HL-60/S4 treated with retinoic acid at 250 ng/mL for 4 days and 3 days (cell line): ENCODE results near the gene ATP10D.

Experiments
- in situ Hi-C: fragments of 300-500 bp; cut with MboI; formaldehyde crosslinking; loops from 2 replicates; pipeline ENCODE4 v1.7.0; 2022; ENCODE audit warnings: low sequenced_read_pairs

The ATP10D gene

GRCh38 chr4:47577779-47578553 is 92.9 kb downstream of the ATP10D start:
- in situ Hi-C loops: no loop called here

- in situ Hi-C loops: no loop called here
Observed at GRCh38 chr4:47579235-47579634, 94.2 kb downstream of the ATP10D start.

- in situ Hi-C loops: no loop called here
Observed at GRCh38 chr4:47590325-47590724, 105.2 kb downstream of the ATP10D start.

GRCh38 chr4:47597696-47598095 is 112.6 kb downstream of the ATP10D start:
- in situ Hi-C loops: no loop called here

- in situ Hi-C loops: no loop called here
Observed at GRCh38 chr4:47598320-47598719, 113.2 kb downstream of the ATP10D start.

- in situ Hi-C loops: no loop called here
Observed at GRCh38 chr4:47598896-47599295, 113.8 kb downstream of the ATP10D start.

- in situ Hi-C loops: no loop called here
Observed at GRCh38 chr4:47606482-47606881, 121.4 kb downstream of the ATP10D start.

GRCh38 chr4:47612116-47613023 is 127.3 kb downstream of the ATP10D start:
- in situ Hi-C loops: no loop called here

- in situ Hi-C loops: no loop called here
Observed at GRCh38 chr4:47615385-47615784, 130.3 kb downstream of the ATP10D start.

GRCh38 chr4:47617607-47618006 is 132.5 kb downstream of the ATP10D start:
- in situ Hi-C loops: no loop called here

GRCh38 chr4:47619691-47620090 is 134.6 kb downstream of the ATP10D start:
- in situ Hi-C loops: no loop called here

GRCh38 chr4:47621181-47621580 is 136.1 kb downstream of the ATP10D start:
- in situ Hi-C loops: no loop called here

- in situ Hi-C loops: no loop called here
Observed at GRCh38 chr4:47624031-47624441, 139.0 kb downstream of the ATP10D start.

GRCh38 chr4:47631161-47631560 is 146.1 kb downstream of the ATP10D start:
- in situ Hi-C loops: no loop called here

GRCh38 chr4:47639531-47639930 is 154.5 kb downstream of the ATP10D start:
- in situ Hi-C loops: no loop called here

- in situ Hi-C loops: no loop called here
Observed at GRCh38 chr4:47640911-47641310, 155.8 kb downstream of the ATP10D start.

- in situ Hi-C loops: no loop called here
Observed at GRCh38 chr4:47641755-47642154, 156.7 kb downstream of the ATP10D start.

GRCh38 chr4:47642191-47642830 is 157.2 kb downstream of the ATP10D start:
- in situ Hi-C loops: no loop called here
